ENCODE measurements around the gene COL4A2. TPM values are rescaled to one million over a fixed set of nuclear protein-coding genes. Genes with fewer than 3 reads are reported as not detected.
"Not testable (repeated sequence)": the region's sequence is repeated elsewhere in the genome, so short reads cannot be mapped to it uniquely, and the experiment has no call there.

Gene COL4A2
- total RNA-seq, 1 donor from 2014 or later = 273 TPM

- H3K9me3 ChIP-seq = no peaks in the 10 kb centered on the region
- H3K27ac ChIP-seq = no peak overlapping the region
- no peaks in the 10 kb centered on the region for H3K27me3 ChIP-seq
- no peak for TF ChIP-seq CTCF (IDR thresholded peaks at IDR 0.05)
- H3K4me1 ChIP-seq = no peaks in the 10 kb centered on the region
- intact Hi-C loops (cut with DNase I) = no loop called here
- DNase-seq = no peak
- H3K36me3 ChIP-seq = peaks cover 47% of the 10 kb centered on the region
- ATAC-seq = no peak
- no peak overlapping the region for H3K4me3 ChIP-seq
These were observed 141.6 kb downstream of the COL4A2 start for GRCh38 chr13:110448677-110449076.

GRCh38 chr13:110449219-110450015 is 142.3 kb downstream of the COL4A2 start:
- ATAC-seq (peak; percentile 33), DNase-seq (no peak)
- no peaks in the 10 kb centered on the region for H3K4me1 ChIP-seq
- no peak for TF ChIP-seq CTCF (IDR thresholded peaks at IDR 0.05)
- no peaks in the 10 kb centered on the region for H3K27me3 ChIP-seq
- no peaks in the 10 kb centered on the region for H3K9me3 ChIP-seq
- no peak overlapping the region for H3K27ac ChIP-seq
- intact Hi-C loops (cut with DNase I) = no loop called here
- H3K4me3 ChIP-seq = no peak overlapping the region
- peaks cover 47% of the 10 kb centered on the region for H3K36me3 ChIP-seq

- Histone ChIP-seq H3K27me3 (no peaks in the 10 kb centered on the region), H3K9me3 (no peaks in the 10 kb centered on the region), H3K36me3 (peaks cover 46% of the 10 kb centered on the region), H3K27ac (no peak overlapping the region), H3K4me3 (no peak overlapping the region), H3K4me1 (no peaks in the 10 kb centered on the region)
- DNase-seq (no peak), ATAC-seq (no peak)
- no peak for TF ChIP-seq CTCF (IDR thresholded peaks at IDR 0.05)
- intact Hi-C loops (cut with DNase I) = no loop called here
These were observed 143.2 kb downstream of the COL4A2 start for GRCh38 chr13:110450016-110450900.

GRCh38 chr13:110450941-110451730 is 144.1 kb downstream of the COL4A2 start:
- H3K36me3 ChIP-seq = peaks cover 37% of the 10 kb centered on the region
- H3K27me3 ChIP-seq = no peaks in the 10 kb centered on the region
- TF ChIP-seq CTCF (IDR thresholded peaks at IDR 0.05) = no peak
- no peak overlapping the region for H3K4me3 ChIP-seq
- no peaks in the 10 kb centered on the region for H3K4me1 ChIP-seq
- no peak for ATAC-seq
- no peak for DNase-seq
- intact Hi-C loops (cut with DNase I) = no loop called here
- no peaks in the 10 kb centered on the region for H3K9me3 ChIP-seq
- H3K27ac ChIP-seq = no peak overlapping the region

- H3K4me1 ChIP-seq; H3K27ac ChIP-seq; H3K9me3 ChIP-seq; H3K4me3 ChIP-seq; intact Hi-C loops (cut with DNase I); ATAC-seq; H3K27me3 ChIP-seq; DNase-seq: not testable (repeated sequence)
- peaks cover 22% of the 10 kb centered on the region for H3K36me3 ChIP-seq
These were observed 146.0 kb downstream of the COL4A2 start for GRCh38 chr13:110453091-110453490.
